Testis (tissue), 2 donors: ENCODE results near the gene PHF2.

Source experiments
- CTCF ChIP-seq, 3 experiments: fragments of 450-650 bp in 2 of 3; fragments of 200-600 bp in 1 of 3; sonication (generic) in 1 of 3; IDR thresholded peaks; one replicate each; pipeline ENCODE4 v1.5.1; 2016 to 2019; ENCODE audit warnings: antibody characterized with exemption in 3 of 3, mild to moderate bottlenecking in 2 of 3, moderate library complexity in 1 of 3
- POLR2A ChIP-seq: fragments of 450-650 bp; IDR thresholded peaks from one replicate; pipeline ENCODE4 v1.6.1; 2017; ENCODE audit warnings: antibody characterized with exemption, mild to moderate bottlenecking, moderate library complexity

DNA sequence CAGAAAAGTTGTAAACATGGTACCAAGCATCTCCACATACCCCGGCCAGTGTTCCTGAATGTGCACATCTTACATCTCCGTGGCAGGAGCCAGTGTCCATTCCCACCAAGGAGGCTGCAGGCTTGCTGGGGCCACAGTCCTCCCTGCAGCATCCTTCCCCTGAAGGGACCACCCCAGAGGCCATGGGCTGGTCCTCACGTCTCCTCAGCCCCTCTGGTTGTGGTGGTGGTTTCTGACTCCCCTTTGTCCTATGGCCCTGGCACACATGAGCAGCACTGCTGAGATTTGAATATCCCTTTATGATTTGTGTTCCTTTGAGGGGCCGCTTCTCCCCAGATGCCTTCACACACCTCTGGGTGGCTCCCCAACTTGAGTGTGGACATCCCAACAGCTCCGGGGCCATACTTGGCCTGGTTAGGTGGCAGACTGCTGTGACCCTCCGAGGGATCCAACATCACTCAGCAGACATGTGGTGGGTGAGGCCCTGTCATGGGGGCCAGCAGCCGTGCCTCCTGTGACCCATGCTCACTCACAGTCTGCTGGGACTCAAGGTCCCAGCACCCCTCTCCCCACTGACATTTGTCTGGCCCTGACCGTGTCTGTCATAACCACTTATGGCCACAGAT lies 14.3 kb downstream of the PHF2 start:
- TF ChIP-seq CTCF (IDR thresholded peaks at IDR 0.05) (no peak), POLR2A (no peak)
